ENCODE measurements around the gene CARD11.

Gene CARD11

GRCh38 chr7:3028758-3029093 lies 14.9 kb downstream of the CARD11 start:
- Histone ChIP-seq H3K4me2 (ENCODE audit: low read length) (no peak overlapping the region), H3K4me1 (no peaks in the 10 kb centered on the region), H3K9ac (no peak overlapping the region), H3K36me3 (ENCODE audit: control insufficient read depth, insufficient read depth, low read length) (no peaks in the 10 kb centered on the region), H3K79me2 (no peaks in the 10 kb centered on the region), H3K4me3 (ENCODE audit: low read depth, low read length) (no peak overlapping the region), H3K27me3 (ENCODE audit: control insufficient read depth, insufficient read depth, low read length) (peaks cover 3% of the 10 kb centered on the region), H2AFZ (no peak overlapping the region), H3K27ac (no peak overlapping the region), H3K9me3 (ENCODE audit: control insufficient read depth, low read length) (no peaks in the 10 kb centered on the region)
- no peak for TF ChIP-seq CTCF (IDR thresholded peaks at IDR 0.05)

GRCh38 chr7:3028071-3028757 lies 15.5 kb downstream of the CARD11 start:
- Histone ChIP-seq H3K9ac (no peak overlapping the region), H3K4me2 (ENCODE audit: low read length) (no peak overlapping the region), H3K36me3 (ENCODE audit: control insufficient read depth, insufficient read depth, low read length) (no peaks in the 10 kb centered on the region), H3K79me2 (no peaks in the 10 kb centered on the region), H3K4me1 (no peaks in the 10 kb centered on the region), H3K4me3 (ENCODE audit: low read depth, low read length) (no peak overlapping the region), H3K27ac (no peak overlapping the region), H3K9me3 (ENCODE audit: control insufficient read depth, low read length) (no peaks in the 10 kb centered on the region), H2AFZ (no peak overlapping the region), H3K27me3 (ENCODE audit: control insufficient read depth, insufficient read depth, low read length) (peaks cover 3% of the 10 kb centered on the region)
- TF ChIP-seq CTCF (IDR thresholded peaks at IDR 0.05) = no peak

- no peak overlapping the region for H3K9ac ChIP-seq
- TF ChIP-seq CTCF (IDR thresholded peaks at IDR 0.05) = no peak
- H2AFZ ChIP-seq = no peak overlapping the region
- peaks cover 3% of the 10 kb centered on the region for H3K27me3 ChIP-seq (ENCODE audit: control insufficient read depth, insufficient read depth, low read length)
- H3K27ac ChIP-seq = no peak overlapping the region
- no peak overlapping the region for H3K4me3 ChIP-seq (ENCODE audit: low read depth, low read length)
- no peaks in the 10 kb centered on the region for H3K4me1 ChIP-seq
- H3K9me3 ChIP-seq (ENCODE audit: control insufficient read depth, low read length) = no peaks in the 10 kb centered on the region
- no peaks in the 10 kb centered on the region for H3K36me3 ChIP-seq (ENCODE audit: control insufficient read depth, insufficient read depth, low read length)
- H3K4me2 ChIP-seq (ENCODE audit: low read length) = no peak overlapping the region
- H3K79me2 ChIP-seq = no peaks in the 10 kb centered on the region
Observed at GRCh38 chr7:3027005-3027845, 16.4 kb downstream of the CARD11 start.

- no peak for TF ChIP-seq CTCF (IDR thresholded peaks at IDR 0.05)
- H3K9ac ChIP-seq = no peak overlapping the region
- H3K27me3 ChIP-seq (ENCODE audit: control insufficient read depth, insufficient read depth, low read length) = peaks cover 3% of the 10 kb centered on the region
- H3K4me1 ChIP-seq = no peaks in the 10 kb centered on the region
- no peak overlapping the region for H3K4me2 ChIP-seq (ENCODE audit: low read length)
- H3K4me3 ChIP-seq (ENCODE audit: low read depth, low read length) = no peak overlapping the region
- H2AFZ ChIP-seq = no peak overlapping the region
- no peak overlapping the region for H3K27ac ChIP-seq
- no peaks in the 10 kb centered on the region for H3K9me3 ChIP-seq (ENCODE audit: control insufficient read depth, low read length)
- H3K79me2 ChIP-seq = no peaks in the 10 kb centered on the region
- no peaks in the 10 kb centered on the region for H3K36me3 ChIP-seq (ENCODE audit: control insufficient read depth, insufficient read depth, low read length)
Observed at GRCh38 chr7:3025616-3026015, 18.1 kb downstream of the CARD11 start.

Measured in parathyroid adenoma (tissue), 2 donors.